Measurements from ENCODE around the gene RNF43.

RNF43 gene

DNA sequence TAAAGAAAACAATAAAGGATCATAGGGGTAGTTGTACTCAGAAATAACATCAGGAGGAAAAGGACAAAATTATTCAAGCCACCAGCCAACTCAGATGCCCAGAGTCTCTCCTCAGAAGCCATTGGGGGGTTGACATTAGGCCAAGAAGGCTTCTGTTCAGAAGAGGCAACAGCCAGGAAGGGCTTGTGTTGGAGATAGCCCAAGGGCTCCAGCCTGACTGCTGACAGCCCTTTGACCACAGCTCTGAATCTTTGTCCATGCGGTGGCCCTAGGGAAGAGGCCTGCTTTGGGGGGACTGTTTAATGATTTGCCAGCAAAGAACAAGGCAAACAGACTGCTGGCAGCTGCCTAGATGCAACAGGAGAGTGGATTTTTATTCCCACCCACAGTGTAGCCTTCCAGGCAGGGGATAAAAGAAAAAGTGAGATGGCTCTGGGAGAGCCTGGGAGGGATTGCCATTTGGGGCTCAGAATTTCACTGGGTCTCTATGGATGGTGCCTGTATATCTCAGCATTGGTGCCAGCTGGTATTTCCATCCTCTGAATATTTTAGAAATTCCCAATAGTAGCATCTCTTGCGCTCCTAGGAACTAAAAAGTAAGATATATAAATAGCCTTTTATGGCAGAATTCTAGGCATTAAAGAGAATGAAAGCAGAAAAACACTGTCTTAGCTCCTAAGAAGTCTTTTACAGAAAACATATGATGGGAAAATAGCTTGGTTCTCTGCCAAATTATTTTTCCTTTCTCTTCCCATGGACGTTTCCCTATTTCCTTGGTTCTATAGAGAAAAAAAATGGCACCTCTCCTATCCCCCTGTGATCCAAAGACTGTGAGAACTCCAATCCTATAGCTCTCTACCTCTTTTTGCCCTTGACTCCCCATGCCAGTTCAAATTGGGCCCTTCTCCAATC lies 36.0 kb downstream of the RNF43 start:
- no peak for DNase-seq

DNA sequence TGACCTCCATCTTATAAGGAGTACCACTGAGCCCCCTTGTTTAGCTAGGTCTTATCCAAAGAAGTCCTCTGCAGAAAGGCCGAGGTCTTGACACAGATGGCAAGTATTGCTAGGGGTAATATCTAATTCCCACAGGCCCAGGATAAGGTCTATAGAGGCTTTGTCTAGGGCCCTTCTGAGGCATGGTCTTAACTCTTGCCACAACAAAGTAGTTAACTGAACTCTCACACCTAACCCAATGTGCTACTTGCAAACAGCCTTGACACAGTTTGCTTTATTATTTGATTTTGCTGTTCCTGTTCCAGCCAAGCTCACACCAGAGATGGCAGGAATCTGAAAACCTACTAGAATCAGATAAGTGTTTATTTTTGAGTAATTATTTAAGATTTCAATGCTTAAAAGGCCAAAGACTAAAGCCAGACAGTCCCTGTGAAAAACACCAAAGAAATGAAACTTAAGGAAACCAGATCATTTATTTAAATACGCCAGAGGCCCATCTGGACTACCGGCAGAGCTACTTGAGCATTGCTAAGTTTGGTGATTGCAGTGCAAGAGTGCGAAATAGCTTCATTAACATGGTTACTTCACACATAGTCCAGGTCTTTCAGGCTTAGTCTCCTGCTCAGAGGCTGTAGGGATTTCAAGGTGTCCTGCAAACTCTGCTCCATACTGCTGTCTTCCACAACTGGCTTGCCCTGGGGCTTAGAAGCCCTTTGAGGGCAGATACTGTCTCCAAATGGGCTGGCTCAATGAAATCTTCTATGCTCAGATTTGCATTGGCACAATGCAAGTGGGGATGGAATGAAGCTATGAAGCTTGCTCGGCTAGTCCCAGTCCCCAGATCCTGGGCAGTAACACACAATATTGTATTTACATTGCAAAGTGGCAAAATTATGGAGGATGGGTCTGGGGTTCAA lies 36.9 kb downstream of the RNF43 start:
- no peak for DNase-seq

DNA sequence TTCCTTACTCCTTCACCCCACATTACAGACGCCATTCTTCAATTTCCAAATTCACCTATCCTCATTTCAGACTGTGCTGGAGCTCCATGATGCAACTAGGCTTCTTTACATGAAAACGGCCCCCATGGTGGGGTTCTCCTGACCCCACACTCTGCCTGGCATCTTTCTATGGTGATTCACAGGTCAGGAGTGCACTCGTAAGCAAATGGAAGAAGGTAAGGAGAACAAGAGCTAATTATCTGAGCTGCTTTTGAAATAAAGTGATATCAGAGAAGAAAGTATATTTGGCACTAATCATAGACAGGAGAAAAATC lies 37.9 kb downstream of the RNF43 start:
- no peak for DNase-seq

DNA sequence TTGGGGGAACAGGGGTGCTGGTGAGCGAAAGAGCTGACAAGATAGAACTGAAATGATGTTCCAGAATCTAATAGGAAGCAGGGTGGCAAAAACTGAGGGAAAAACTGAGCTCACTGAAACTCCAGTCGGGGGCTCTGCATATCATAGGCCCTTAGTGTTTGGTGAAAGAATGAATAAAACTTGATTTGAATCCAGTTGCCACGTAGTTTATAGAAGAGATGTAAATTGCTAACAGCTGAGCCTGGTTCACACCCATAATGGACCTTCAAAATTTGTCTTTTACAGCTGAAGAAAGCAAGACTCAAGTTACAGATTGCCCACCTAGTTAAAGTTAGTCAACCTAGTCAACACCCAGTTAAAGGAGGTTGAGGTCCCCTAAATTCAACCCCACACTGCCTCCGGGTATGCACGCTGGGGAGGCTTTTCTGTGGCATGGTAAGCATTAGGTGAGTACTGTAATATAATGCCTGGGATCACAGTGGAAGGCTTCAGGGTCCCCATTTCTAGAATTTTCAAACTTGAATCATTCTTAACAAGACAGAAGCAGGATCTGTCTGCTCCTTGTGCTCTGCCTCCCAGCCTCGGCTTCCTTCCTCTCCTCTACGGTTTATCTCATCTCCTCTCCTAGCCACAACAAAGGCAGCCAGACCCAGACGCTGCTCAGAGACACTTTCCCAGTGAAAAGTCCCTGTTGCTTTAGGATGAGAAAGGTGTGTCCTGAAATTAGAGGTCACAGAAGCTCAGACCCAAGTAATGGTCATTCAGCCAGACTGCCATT lies 38.4 kb downstream of the RNF43 start:
- DNase-seq, result no peak

DNA sequence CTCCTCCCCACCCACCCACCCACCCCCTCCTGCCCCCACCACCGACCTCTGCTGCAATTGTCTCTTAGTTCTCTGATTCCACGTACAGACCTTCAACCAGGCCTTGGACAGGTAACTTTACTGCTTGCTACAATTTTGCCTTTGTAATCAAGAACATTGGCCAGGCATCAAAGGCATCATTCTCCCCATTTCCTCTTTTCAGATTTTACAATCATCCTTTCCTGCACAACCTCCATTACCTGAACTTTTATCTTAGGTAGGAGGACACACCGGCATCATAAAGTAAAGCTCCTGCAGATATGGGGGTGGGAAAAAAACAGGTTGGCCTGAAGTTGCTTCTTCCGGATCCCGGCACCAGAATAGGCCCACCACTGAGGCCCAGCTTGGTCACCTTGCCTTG lies 39.7 kb downstream of the RNF43 start:
- no peak for DNase-seq

DNA sequence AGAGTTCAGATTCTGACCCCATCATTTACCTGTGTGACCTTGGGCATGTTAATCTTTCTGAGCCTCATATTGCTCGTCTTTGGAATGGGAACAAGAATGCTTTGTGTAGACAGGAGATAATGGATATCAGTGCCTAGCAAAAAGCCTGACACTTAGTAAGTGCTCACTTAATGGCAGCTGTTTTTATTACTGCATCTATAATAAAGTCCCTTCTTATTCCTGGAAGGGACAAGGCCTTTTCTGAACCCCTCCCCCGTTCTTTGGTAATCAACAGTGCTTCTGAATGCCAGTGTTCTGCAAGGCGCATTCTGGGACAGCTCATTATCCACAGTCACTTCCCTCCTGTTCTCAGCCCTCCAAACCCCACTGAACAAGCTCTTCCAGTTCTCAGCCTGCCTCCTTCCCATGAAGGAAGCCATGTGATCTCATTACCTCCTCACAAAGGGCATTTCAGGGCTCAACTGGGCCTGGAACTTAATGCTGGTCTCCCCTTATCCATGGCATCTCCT lies 40.2 kb downstream of the RNF43 start:
- DNase-seq, result no peak

DNA sequence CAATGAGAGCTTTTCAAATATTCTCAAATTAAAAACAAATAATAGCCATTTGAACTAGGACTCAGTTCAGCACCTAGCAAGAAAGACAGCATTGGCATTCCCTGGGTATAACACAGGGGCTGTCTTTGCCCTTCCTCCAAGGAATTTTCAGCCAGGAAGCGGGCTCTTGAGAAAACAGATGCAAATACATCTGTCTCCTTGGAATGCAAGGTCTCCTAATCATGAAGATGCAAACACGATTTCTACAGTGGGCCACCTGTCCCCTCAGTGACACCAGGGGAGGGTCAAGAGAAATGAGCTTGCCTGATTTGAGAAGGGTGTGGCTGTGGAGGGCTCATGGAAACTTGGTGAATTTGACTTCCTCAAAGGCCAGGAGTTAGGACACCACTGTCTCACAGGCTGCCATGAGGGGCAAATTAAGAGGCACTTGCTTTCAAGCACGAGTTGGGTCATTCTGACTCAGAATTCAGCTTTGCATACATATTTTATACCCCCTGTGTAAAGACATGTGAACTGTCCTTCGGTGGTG lies 40.8 kb downstream of the RNF43 start:
- no peak for DNase-seq

DNA sequence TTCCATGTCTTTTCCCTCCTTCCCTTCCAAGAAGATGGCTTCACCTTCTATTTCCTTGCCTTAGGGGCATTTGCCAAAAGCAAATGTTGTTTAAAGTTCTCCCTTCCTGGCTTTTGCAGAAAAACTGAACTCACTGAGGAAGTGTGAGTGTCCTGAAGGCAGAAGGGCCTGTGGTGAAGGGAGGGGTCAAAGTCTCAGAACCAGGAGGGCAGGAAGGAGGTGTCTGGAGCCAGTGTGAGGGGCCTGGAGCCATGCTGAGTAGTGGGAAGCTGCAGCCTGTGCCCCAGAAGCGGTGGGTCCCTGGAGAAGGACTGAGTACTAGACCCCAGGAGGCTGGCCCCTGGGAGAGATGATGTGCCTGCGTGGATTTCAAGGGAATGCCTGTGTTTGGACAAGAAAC lies 41.5 kb downstream of the RNF43 start:
- no peak for DNase-seq

DNA sequence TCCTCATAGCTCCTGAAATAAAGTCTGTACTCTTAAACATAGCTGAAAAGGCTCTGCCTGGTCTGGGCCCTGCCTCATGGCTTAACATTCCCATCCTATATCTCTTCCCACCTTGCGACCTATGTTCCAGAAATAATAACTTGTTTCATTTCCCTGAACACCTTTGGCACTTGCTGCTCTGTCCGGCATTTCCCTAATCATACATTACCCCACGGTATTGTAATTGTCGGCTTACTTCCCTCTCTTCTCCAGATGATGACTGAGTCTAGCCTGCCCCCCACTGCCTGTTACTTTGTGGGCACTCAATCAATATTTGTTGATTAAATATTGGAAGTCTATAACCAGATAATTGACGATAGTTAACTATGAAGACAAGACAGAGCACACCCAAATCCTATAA lies 42.1 kb downstream of the RNF43 start:
- no peak for DNase-seq

DNA sequence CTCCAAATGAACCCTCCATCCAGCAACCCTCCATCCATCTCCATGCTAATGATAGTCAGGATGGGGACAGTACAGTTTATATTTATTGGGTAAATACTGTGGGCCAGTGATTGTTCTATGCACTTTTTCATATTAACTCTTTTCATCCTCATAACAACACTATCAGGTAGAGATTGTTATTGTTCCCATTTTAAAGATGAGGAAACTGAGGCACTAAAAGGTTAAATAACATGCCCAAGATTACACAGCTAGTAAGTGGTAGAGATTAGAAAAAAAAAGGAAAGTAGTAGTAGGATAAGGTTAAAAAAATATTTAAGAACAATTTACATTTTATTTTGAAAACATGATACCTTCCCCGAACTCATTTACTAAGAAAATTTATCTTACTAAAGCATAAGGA lies 43.4 kb downstream of the RNF43 start:
- no peak for DNase-seq

DNA sequence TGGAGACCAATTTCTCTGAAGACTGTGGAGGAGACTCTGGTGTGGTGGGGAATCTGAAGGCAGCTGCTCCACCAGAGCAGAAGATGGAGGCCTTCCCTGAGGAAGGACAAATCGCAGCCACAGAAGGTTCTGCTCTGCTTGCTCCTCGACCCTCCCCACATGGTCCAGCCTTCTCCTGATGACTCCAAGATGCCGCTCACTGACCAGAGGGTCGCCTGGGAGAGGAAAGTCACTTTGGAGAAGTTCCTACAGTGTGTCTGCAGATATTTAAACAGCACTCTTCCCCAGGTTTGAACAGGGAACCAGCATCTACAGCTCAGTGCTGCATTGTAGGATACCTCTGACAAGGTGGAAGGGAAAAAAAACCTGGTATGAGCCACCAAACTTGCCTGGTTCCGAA lies 44.3 kb downstream of the RNF43 start:
- no peak for DNase-seq

DNA sequence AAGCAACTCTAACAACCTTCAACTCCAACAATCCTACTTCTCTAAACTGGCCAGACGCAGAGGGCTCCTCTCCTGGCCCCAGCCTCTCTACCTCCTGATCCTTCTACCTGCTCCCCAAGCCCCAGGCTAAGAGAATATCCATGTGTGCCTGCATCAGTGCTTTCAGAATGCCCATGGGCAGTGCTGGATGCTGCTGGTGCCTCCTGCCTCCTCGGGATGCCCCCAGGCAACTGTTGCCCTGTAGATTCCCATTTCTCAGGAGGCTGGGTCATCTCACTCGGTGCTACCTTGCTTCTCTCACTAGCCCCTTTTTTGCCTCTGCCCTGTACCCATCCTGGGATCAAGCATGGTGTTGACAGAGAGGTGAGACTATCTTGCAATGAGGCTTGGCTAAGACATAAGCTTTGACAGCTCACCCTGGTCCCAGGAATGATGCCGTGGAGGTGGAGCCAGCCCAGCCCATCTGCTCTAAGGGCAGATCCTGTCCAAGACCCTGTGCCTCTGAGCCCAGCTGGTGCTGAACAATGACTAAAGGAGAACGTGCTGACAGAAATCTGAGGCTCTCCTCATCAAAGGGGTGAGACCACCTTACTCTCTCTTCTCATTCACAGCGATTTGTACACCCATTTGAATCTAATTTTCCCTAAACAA lies 45.9 kb downstream of the RNF43 start:
- DNase-seq, result no peak

DNA sequence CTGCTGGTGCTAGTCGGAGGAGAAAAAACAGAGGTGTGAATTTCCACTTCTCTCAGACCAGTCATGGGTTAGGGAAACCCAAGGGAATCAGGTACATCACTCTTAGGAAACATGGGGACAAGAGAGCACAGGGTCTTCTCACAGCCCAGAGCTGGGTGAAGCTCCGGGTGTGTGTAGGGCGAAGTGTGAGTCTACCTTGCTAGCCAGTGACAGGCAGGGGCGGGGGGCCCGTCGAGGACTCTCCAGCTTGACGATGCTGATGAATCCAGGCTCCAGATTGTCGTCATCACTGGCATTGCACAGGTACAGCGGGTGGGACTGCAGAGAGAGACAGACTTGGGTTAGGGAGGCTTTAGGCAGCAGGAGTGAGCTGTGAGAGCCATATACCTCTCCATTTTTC lies 46.6 kb downstream of the RNF43 start:
- DNase-seq, result no peak

DNA sequence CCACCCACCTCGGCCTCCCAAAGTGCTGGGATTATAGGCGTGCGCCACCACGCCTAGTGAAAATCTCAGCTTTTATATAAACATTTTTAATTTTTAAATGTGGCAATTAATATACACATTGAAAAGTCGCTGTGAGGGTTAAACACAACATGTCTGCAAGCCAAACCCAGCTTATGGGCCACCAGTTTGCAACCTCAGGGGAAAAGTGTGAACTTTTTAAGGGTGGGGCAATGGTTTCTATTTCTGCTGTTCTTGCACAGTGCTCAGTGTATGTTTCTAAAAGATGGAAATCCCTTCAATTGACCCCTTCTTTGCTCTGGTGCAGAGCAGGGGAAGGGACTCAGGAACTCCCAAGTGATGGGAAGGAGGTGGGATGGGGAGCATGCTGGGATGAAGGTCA lies 47.0 kb downstream of the RNF43 start:
- DNase-seq, result no peak

DNA sequence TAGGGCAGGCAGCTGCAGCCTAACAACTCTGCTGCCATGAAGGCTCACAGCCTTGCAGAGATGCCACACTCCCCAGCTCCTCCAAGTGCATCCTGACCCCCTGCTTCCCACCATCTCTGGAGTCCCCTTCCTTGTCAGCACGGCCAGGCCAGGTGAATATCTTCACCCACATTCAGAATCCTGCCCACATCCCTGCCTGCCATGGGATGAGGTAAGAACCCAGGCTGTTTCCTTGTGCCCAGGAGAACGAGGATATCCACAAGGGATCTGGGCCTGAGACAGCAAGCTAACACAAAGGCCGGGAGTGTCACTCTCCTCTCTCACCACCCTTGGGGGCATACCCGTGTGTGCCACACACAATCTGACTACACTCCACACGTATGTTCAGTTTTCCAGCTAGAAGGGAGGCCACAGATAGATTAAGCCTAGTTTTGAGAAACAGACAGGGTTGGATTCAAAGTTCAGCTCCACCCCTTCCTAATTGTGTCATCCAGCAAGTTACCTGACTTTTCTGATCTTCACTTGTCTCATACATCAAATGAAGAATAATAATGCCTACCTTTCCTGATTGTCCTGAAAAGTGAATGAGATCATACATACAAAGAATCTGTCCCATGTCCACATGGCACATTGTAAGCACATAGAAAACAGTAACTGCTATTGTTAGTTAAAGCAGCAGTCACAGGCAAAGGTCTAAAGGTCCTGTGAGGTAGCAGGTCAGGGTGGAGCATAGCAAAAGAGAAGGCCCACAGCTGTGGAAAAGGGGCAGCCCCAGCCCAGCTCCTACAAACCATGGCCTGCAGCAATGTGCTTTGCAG lies 47.9 kb downstream of the RNF43 start:
- DNase-seq, result no peak

DNA sequence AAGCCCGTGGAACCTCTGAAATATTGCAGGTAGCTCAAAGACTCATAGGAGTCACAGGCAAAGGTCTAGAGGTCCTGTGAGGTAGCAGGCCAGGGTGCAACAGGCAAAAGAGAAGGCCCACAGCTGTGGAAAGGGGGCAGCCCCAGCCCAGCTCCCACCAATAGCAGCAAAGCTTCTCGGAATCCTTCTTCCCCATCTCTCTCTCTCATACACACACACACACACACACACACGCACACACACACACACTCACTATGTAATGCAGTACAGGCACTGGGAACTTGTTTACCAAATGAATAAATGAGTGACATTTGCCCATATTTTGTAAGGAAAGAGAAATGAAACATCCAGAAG lies 48.5 kb downstream of the RNF43 start:
- no peak for DNase-seq
